HepG2 (cell line): Measurements from ENCODE around the gene ARID5B. TPM values are rescaled to one million over a fixed set of nuclear protein-coding genes. Genes with fewer than 3 reads are reported as not detected.
A peak's percentile ranks its signal among the peaks of the same experiment; 100 is the strongest.

Experiments
- ATAC-seq: fragments of 200-7000 bp; cut with Tn5 transposase; 3 replicates; pipeline ENCODE4 v1.9.1; 2020; ENCODE audit warnings: mild to moderate bottlenecking, moderate library complexity
- BruUV-seq: library from RNA; stranded (reverse); fragments of 400-500 nt; replicated peaks from 2 replicates; lab custom pipeline; 2021; lab: Mats Ljungman, UMichigan
- CTCF ChIA-PET: fragments of 300-600 bp; formaldehyde crosslinking; extraction: SDS; loops from one replicate; lab custom pipeline; 2021; ENCODE audit warnings: low total read pairs, inconsistent platforms, low intra/inter-chr PET ratio; lab: Yijun Ruan, JAX
- POLR2A ChIA-PET: fragments of 350-600 bp; sonication (Branson Sonifier 250); formaldehyde crosslinking; loops from one replicate; lab custom pipeline; 2020; ENCODE audit warnings: antibody characterized with exemption, inconsistent platforms; lab: Yijun Ruan, JAX
- DNase-seq: peaks from one replicate; pipeline ENCODE4 v3.0.0-alpha.2; 2015; ENCODE audit warnings: low spot score
- FAIRE-seq: peaks from 3 replicates; lab custom pipeline; 2011; peaks lifted over from hg19 to GRCh38; lab: Jason Lieb, UNC
- H2AFZ ChIP-seq: one replicate; pipeline ENCODE4 v1.6.1; 2011; ENCODE audit warnings: low read length, inconsistent platforms
- H3K27ac ChIP-seq: fragments of 300-600 bp; 3 replicates; pipeline ENCODE4 v1.8.0; 2011; ENCODE audit warnings: mixed run types, mild to moderate bottlenecking, mixed read lengths, low read length, inconsistent platforms; ENCODE audit not compliant: insufficient read depth; ENCODE audit errors: extremely low read length
- H3K27me3 ChIP-seq, 2 experiments: fragments of 200-600 bp in 1 of 2; 2 replicates in 1 of 2; 3 replicates in 1 of 2; pipeline versions ENCODE4 v1.6.0 to v1.8.0; 2011; ENCODE audit warnings: low read length in 2 of 2, mild to moderate bottlenecking in 2 of 2, moderate library complexity in 2 of 2, inconsistent platforms in 1 of 2; ENCODE audit not compliant: insufficient read depth in 2 of 2, control insufficient read depth in 1 of 2
- H3K36me3 ChIP-seq, 2 experiments: fragments of 200-600 bp in 1 of 2; replicated peaks in 1 of 2; 2 replicates in 1 of 2; 3 replicates in 1 of 2; pipeline versions ENCODE4 v1.5.1 to v1.8.0; 2011; ENCODE audit warnings: low read length in 2 of 2, inconsistent platforms in 1 of 2; ENCODE audit not compliant: insufficient read depth in 2 of 2, control insufficient read depth in 1 of 2
- H3K4me1 ChIP-seq: 2 replicates; pipeline ENCODE4 v1.5.1; 2012; ENCODE audit warnings: low read length, inconsistent platforms; ENCODE audit not compliant: insufficient read depth
- H3K4me2 ChIP-seq: 2 replicates; pipeline ENCODE4 v1.6.0; 2011; ENCODE audit warnings: low read depth, low read length, inconsistent platforms
- H3K4me3 ChIP-seq, 3 experiments: fragments of 200-600 bp in 1 of 3; sonication (generic), shearing (Covaris generic) in 1 of 3; replicated peaks in 1 of 3; 2 replicates each; pipeline ENCODE4 v1.5.1; 2011 to 2016; ENCODE audit warnings: low read length in 3 of 3, inconsistent platforms in 2 of 3, low read depth in 2 of 3, mild to moderate bottlenecking in 2 of 3, control low read depth in 1 of 3, mixed read lengths in 1 of 3; ENCODE audit not compliant: insufficient read depth in 1 of 3
- H3K79me2 ChIP-seq: one replicate; pipeline ENCODE4 v1.6.1; 2011; ENCODE audit warnings: low read length, inconsistent platforms; ENCODE audit not compliant: insufficient read depth
- H3K9ac ChIP-seq: 2 replicates; pipeline ENCODE4 v1.6.0; 2011; ENCODE audit warnings: mild to moderate bottlenecking, low read depth, low read length, inconsistent platforms; ENCODE audit not compliant: insufficient read depth
- H3K9me3 ChIP-seq: 2 replicates; pipeline ENCODE4 v1.5.1; 2012; ENCODE audit warnings: mild to moderate bottlenecking, low read length
- H4K20me1 ChIP-seq: 2 replicates; pipeline ENCODE4 v1.6.0; 2011; ENCODE audit warnings: inconsistent platforms, mild to moderate bottlenecking, low read length, moderate library complexity; ENCODE audit not compliant: insufficient read depth
- ATF7 ChIP-seq, 2 experiments: fragments of 450-650 bp in 1 of 2; sonication (generic) in 1 of 2; formaldehyde crosslinking in 1 of 2; IDR thresholded peaks; 2 replicates each; pipeline versions ENCODE4 v1.4.0 to v1.6.1; 2016 to 2020; ENCODE audit warnings: antibody characterized with exemption in 1 of 2, mild to moderate bottlenecking in 1 of 2, missing genetic modification reagents in 1 of 2
- GFI1 ChIP-seq: sonication (generic); formaldehyde crosslinking; IDR thresholded peaks from 2 replicates; pipeline ENCODE4 v1.5.0; 2020; ENCODE audit warnings: missing genetic modification reagents, mild to moderate bottlenecking, borderline replicate concordance
- IKZF4 ChIP-seq: sonication (generic); formaldehyde crosslinking; IDR thresholded peaks from 2 replicates; pipeline ENCODE4 v1.5.1; 2020; ENCODE audit warnings: borderline replicate concordance, mild to moderate bottlenecking, low read depth, missing genetic modification reagents; ENCODE audit errors: not compliant biosample characterization
- MED8 ChIP-seq: sonication (generic); formaldehyde crosslinking; IDR thresholded peaks from 2 replicates; pipeline ENCODE4 v1.8.1; 2023; ENCODE audit warnings: mild to moderate bottlenecking, missing genetic modification reagents; ENCODE audit not compliant: insufficient replicate concordance
- MEF2D ChIP-seq: sonication (generic); formaldehyde crosslinking; IDR thresholded peaks from 2 replicates; pipeline ENCODE4 v1.5.1; 2020; ENCODE audit warnings: mild to moderate bottlenecking, missing genetic modification reagents
- NR2C2 ChIP-seq: sonication (generic); formaldehyde crosslinking; IDR thresholded peaks from 2 replicates; pipeline ENCODE4 v1.4.0; 2020; ENCODE audit warnings: missing genetic modification reagents, mild to moderate bottlenecking, moderate library complexity, borderline replicate concordance
- PAF1 ChIP-seq: IDR thresholded peaks from 2 replicates; pipeline ENCODE4 v1.6.1; 2016; ENCODE audit warnings: missing genetic modification reagents, missing compliant biosample characterization
- PHF20 ChIP-seq: sonication (generic); formaldehyde crosslinking; IDR thresholded peaks from 2 replicates; pipeline ENCODE4 v1.5.0; 2020; ENCODE audit warnings: mild to moderate bottlenecking, missing genetic modification reagents
- TBL1XR1 ChIP-seq: fragments of 150-350 bp; IDR thresholded peaks from 2 replicates; pipeline ENCODE4 v1.6.1; 2014; ENCODE audit warnings: borderline replicate concordance, low read length; ENCODE audit not compliant: partially characterized antibody
- THYN1 ChIP-seq: sonication (generic); formaldehyde crosslinking; IDR thresholded peaks from 2 replicates; pipeline ENCODE4 v1.8.1; 2023; ENCODE audit warnings: low read depth, mild to moderate bottlenecking, moderate library complexity, missing genetic modification reagents, borderline replicate concordance
- ZBTB42 ChIP-seq: sonication (generic); formaldehyde crosslinking; IDR thresholded peaks from 2 replicates; pipeline ENCODE4 v1.5.0; 2020; ENCODE audit warnings: mild to moderate bottlenecking, missing genetic modification reagents
- ZNF10 ChIP-seq: sonication (generic); formaldehyde crosslinking; IDR thresholded peaks from 2 replicates; pipeline ENCODE4 v1.4.0; 2020; ENCODE audit warnings: mild to moderate bottlenecking, low read depth, missing genetic modification reagents, borderline replicate concordance
- ZNF329 ChIP-seq: sonication (generic); formaldehyde crosslinking; IDR thresholded peaks from 2 replicates; pipeline ENCODE4 v1.9.0; 2021; ENCODE audit warnings: low read depth, mild to moderate bottlenecking, missing genetic modification reagents
- ZNF629 ChIP-seq: sonication (generic); formaldehyde crosslinking; conservative IDR thresholded peaks from 2 replicates; pipeline ENCODE4 v1.5.0; 2020; ENCODE audit warnings: missing genetic modification reagents
- WGBS: methylation state at CpG from one replicate; pipeline ENCODE4 v1.1.6; 2017; ENCODE audit warnings: low lambda C conversion rate; 5-methylcytosine and 5-hydroxymethylcytosine counted together
- in situ Hi-C: cut with HindIII; loops from 2 replicates; pipeline ENCODE4 v1.10.0; 2017; ENCODE audit warnings: low pct_unique_long_range_greater_than_20kb; ENCODE audit not compliant: extremely low pct_ligation_motif_present
- intact Hi-C: fragments of 100-400 bp; cut with micrococcal nuclease; formaldehyde crosslinking; loops from one replicate; pipeline ENCODE4 v1.10.0; 2022; ENCODE audit not compliant: unreplicated experiment
- polyA plus RNA-seq, 8 experiments: library from polyadenylated mRNA; depleted of rRNA in 3 of 8; stranded (reverse) in 7 of 8; unstranded in 1 of 8; fragments of >200 nt; fragmentation: Illumina TruSeq in 4 of 8; extraction: Trizol in 4 of 8; gene quantifications; 2 replicates each; pipeline versions ENCODE4 v1.2.1 to v1.2.3, GENCODE V29; 2011 to 2016; ENCODE audit warnings: low read depth in 4 of 8, missing spikeins in 1 of 8, mixed read lengths in 1 of 8; ENCODE audit not compliant: insufficient read depth in 1 of 8
- total RNA-seq, 5 experiments: library from RNA; depleted of rRNA; stranded (reverse); fragments of >200 nt; fragmentation: Illumina TruSeq; extraction: Trizol; gene quantifications; 2 replicates each; pipeline ENCODE4 v1.2.3, GENCODE V29; 2016; ENCODE audit warnings: low read depth in 1 of 5
- TF ChIP-seq, protein P1 (sequence below): sonication (generic); formaldehyde crosslinking; IDR thresholded peaks from 2 replicates; pipeline ENCODE4 v1.8.0; 2022; ENCODE audit warnings: mild to moderate bottlenecking, missing genetic modification reagents, moderate library complexity
- TF ChIP-seq, protein P2 (sequence below): sonication (generic); formaldehyde crosslinking; conservative IDR thresholded peaks from 2 replicates; pipeline ENCODE4 v1.8.1; 2023; ENCODE audit warnings: missing genetic modification reagents

Gene ARID5B
- total and polyA plus RNA-seq, 2 of the 13 experiments (the other 11 are each of a cell fraction or from before 2014, with no cell fraction given): 6.2 to 21.1 TPM

DNA sequence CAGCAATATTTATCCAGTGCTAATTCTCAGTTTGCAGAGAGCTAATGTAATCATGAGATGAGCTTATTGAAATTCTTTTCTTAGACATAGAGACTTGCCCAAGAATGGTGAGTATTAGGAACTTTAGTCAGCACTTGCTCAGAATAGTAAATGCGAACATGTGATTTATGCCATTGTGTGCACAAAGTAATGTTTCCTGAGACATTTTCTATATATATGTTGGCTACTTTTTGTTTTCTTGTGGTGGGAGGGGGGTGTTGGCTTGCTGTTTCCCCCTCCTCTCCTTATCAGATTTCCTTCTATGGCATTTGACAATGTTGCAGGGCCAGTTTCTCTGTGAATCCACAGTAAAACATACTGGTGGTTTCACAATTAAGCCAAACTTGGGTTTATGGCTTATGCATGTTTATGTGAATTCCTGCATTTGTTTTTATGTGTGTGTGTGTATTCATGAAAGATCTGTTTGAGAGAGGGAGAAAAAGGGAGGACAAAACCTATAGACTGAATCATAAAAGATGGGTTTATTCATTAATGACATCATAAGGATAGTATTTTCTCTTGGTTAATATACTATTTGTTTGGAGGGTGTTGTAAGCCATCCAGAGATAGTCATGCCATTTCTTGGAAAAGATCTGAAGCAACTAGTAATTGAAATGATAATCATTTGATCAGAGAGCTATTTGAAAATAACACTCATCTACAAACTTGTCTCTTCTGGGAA lies 36.3 kb downstream of the ARID5B start:
- Histone ChIP-seq H2AFZ (no peak overlapping the region), H3K4me1 (peaks cover 39% of the 10 kb centered on the region), H3K36me3 (peaks cover 4 to 23% of the 10 kb centered on the region in 2 experiments), H4K20me1 (no peaks in the 10 kb centered on the region), H3K27ac (no peak overlapping the region), H3K79me2 (peaks cover 8% of the 10 kb centered on the region), H3K9ac (no peak overlapping the region), H3K9me3 (no peaks in the 10 kb centered on the region), H3K4me3 (no peak overlapping the region), H3K27me3 (no peaks in the 10 kb centered on the region), H3K4me2 (no peak overlapping the region)
- DNase-seq (no peak), FAIRE-seq (no peak), ATAC-seq (no peak)
- CTCF ChIA-PET: no interaction called here
- TF ChIP-seq TBL1XR1 (no peak), ATF7 (IDR thresholded peaks at IDR 0.05) (peak; percentile 69), ATF7 (CRISPR knock-in tag; IDR thresholded peaks at IDR 0.05) (no peak)
- intact Hi-C loops: no loop called here
- in situ Hi-C loops: no loop called here
- WGBS: 95% methylated on average over 1 of the region's 1 CpG
- POLR2A ChIA-PET: interaction anchor here (1.1 kb wide), 1 partner anchor 35 kb away, joined by 3 read pairs; no protein-coding TSS in a partner anchor
- no TSS peak for BruUV-seq

DNA sequence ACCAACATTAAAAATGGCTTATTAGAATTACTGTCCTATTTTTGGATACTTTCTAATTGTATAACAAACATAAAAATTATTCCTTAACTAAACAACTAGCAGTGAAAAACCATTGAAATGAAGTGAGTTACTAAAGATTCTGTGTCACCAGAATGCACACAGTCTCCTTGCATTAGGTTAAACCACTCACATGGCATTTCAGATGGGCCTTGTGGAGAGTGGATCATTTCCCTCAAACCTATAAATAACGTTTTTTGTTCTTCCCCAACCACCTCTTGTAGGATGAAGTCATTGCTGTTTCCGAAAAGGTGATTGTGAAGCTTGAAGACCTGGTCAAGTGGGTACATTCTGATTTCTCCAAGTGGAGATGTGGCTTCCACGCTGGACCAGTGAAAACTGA lies 38.4 kb downstream of the ARID5B start:
- H3K36me3 ChIP-seq: peaks cover 4 to 23% of the 10 kb centered on the region in 2 experiments
- no peaks in the 10 kb centered on the region for H3K27me3 ChIP-seq
- 98% methylated on average over 3 of the region's 3 CpGs for WGBS
- POLR2A ChIA-PET: no interaction called here
- CTCF ChIA-PET: no interaction called here
- DNase-seq: no peak
- H2AFZ ChIP-seq: no peak overlapping the region
- H3K27ac ChIP-seq: no peak overlapping the region
- no peak overlapping the region for H3K4me2 ChIP-seq
- ATAC-seq: no peak
- H3K4me3 ChIP-seq: no peak overlapping the region
- H4K20me1 ChIP-seq: no peaks in the 10 kb centered on the region
- H3K79me2 ChIP-seq: peaks cover 5% of the 10 kb centered on the region
- peaks cover 31% of the 10 kb centered on the region for H3K4me1 ChIP-seq
- BruUV-seq: no TSS peak
- intact Hi-C loops (no loop called here), in situ Hi-C loops (no loop called here)
- no peak overlapping the region for H3K9ac ChIP-seq
- no peak for FAIRE-seq
- H3K9me3 ChIP-seq: no peaks in the 10 kb centered on the region
- TF ChIP-seq NR2C2 (CRISPR knock-in tag): no peak
- TF ChIP-seq THYN1 (CRISPR knock-in tag): no peak
- no peak for TF ChIP-seq IKZF4 (CRISPR knock-in tag)
- no peak for TF ChIP-seq MEF2D
- TF ChIP-seq ZNF629 (CRISPR knock-in tag): no peak
- no peak for TF ChIP-seq ZNF329 (CRISPR knock-in tag)
- no peak for TF ChIP-seq ZNF10 (CRISPR knock-in tag)
- TF ChIP-seq ZBTB42 (CRISPR knock-in tag): no peak
- TF ChIP-seq, protein P1, sequence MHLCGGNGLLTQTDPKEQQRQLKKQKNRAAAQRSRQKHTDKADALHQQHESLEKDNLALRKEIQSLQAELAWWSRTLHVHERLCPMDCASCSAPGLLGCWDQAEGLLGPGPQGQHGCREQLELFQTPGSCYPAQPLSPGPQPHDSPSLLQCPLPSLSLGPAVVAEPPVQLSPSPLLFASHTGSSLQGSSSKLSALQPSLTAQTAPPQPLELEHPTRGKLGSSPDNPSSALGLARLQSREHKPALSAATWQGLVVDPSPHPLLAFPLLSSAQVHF: no peak
- TF ChIP-seq, protein P2, sequence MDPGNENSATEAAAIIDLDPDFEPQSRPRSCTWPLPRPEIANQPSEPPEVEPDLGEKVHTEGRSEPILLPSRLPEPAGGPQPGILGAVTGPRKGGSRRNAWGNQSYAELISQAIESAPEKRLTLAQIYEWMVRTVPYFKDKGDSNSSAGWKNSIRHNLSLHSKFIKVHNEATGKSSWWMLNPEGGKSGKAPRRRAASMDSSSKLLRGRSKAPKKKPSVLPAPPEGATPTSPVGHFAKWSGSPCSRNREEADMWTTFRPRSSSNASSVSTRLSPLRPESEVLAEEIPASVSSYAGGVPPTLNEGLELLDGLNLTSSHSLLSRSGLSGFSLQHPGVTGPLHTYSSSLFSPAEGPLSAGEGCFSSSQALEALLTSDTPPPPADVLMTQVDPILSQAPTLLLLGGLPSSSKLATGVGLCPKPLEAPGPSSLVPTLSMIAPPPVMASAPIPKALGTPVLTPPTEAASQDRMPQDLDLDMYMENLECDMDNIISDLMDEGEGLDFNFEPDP (CRISPR knock-in tag): no peak
- TF ChIP-seq PHF20 (CRISPR knock-in tag): no peak
- TF ChIP-seq GFI1: no peak
- no peak for TF ChIP-seq PAF1 (CRISPR knock-in tag)
- TF ChIP-seq MED8: no peak
